ENCODE data around the gene FGD3.

FGD3 gene

DNA sequence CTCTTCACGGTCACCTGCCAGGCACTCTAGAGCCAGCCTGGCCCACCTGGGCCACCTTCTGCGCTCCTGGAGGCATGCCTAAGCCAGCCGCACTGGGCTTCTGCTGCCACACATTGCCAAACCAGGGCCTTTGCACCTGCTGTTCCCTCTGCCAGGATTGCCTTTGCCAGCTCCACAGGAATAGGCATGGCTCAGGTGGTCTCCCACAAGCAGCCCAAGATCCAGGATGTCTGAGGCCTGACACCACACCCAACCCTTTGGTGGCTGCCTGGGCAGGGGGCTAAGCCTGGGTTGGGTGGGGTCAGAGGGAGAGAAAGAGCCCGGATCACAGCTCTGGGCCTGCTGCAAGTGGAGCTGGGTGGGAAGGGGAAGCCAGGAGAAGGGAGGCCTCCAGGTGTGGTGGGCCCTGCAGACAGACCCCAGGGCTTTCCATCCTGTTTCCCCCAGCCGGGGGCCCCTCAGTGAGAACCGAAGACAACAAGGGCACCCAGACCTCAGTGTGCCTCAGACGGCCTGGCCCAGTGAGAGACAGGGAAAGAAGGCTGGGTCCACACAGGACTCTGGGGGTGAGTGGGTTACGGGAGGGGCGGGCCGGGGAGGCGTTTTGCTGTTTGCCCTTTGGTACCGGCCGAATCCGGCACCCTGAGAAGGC, 110.5 kb downstream of the FGD3 start:
- DNase-seq (ENCODE audit: low read depth, low spot score) = no peak
- POLR2A ChIA-PET = no interaction called here
- TF ChIP-seq CTCF (IDR thresholded peaks at IDR 0.05; ENCODE audit: insufficient read depth, low read length, missing control alignments) = no peak
- CTCF ChIA-PET = no interaction called here
- H3K4me3 ChIP-seq (ENCODE audit: low read depth, low read length) = no peak overlapping the region

GRCh38 chr9:93058355-93059010, 111.2 kb downstream of the FGD3 start, which contains the start of gene SUSD3:
TSS of gene SUSD3 (plus strand) at chr9:93058701. CDS start at chr9:93058743, 42 bp downstream.
- no peak for TF ChIP-seq CTCF (IDR thresholded peaks at IDR 0.05; ENCODE audit: insufficient read depth, low read length, missing control alignments)
- CTCF ChIA-PET = no interaction called here
- no peak for DNase-seq (ENCODE audit: low read depth, low spot score)
- POLR2A ChIA-PET = no interaction called here
- peak within 1 kb of the TSS; percentile 20; the same call in 1 of the 2 replicates for H3K4me3 ChIP-seq (ENCODE audit: low read depth, low read length)

DNA sequence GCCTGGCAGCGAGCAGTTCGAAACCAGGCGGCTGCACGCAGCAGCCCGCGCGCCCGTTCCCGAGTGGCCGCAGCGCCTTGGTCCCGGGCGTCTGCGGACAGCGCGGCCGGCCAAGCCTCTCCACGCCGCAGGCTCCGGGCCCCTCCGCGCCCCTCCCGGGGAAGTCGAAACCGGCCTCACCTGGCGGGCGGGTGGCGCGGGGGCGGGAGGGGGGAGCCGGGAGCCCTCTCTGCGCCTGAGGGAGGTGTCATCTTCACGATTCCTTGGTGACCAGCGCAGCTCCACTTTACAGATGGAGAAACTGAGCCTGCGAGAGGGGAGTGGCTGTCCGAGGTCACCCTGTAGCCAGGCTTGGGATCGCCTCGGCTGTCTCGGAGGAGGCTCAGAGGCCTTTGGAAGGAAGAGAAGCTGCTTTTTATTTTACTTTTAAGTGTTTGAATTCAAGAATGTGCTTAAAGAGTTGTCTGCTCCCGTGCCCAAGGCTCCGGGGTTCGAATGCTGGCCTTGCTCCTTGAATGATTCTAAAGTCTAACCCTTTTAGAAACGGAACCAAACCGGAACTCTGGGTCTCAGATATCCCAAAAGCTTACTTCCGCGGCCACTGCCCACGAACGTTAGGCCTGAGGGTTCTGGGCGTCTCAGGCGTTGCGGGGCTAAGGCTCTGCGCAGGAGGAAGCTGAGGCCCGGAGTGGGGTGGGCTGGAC, 111.8 kb downstream of the FGD3 start:
- POLR2A ChIA-PET = no interaction called here
- no peak for DNase-seq (ENCODE audit: low read depth, low spot score)
- CTCF ChIA-PET = no interaction called here
- peak overlapping the region; percentile 20; the same call in 1 of the 2 replicates for H3K4me3 ChIP-seq (ENCODE audit: low read depth, low read length)
- no peak for TF ChIP-seq CTCF (IDR thresholded peaks at IDR 0.05; ENCODE audit: insufficient read depth, low read length, missing control alignments)

DNA sequence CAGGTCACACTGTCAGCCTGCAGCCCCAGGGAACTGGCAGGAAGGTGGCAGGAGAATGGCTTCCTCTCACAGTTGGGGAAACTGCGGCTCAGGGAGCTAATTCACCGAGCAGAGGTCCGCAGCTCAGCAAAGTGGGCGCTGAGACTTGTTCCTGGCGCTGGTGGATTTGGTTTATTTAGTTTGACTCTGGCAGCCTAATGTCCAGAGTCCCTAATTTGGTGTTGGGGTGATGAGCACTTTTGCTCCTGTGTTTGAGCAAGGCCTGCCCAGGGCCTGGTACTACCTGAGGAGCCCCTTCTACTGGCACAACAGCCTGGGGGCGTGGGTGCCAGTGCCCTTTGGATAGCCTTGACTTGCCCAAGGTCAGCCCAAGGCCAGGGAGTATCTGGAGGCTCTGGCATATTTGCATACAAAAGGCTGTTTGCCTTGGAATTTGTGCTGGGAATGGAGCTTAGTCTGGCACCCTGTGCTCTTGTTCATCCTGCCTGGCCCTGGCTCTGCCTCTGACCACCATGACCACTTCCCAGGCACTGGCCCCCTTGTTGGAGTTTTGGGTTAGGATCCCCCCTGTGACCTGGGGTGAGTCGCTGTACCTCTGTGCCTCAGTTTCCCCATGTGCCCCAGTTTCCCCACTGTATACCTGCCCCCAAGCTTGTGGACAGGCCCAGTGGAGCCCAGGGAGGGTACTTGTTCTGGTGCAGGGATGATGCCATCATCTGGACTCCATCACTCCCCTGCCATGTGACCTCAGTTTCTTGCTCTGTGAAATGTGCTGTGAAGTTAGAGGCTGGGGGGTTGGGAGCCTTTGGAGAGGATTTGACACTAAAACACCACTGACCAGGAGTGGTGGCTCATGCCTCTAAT, 112.6 kb downstream of the FGD3 start:
- POLR2A ChIA-PET = no interaction called here
- H3K4me3 ChIP-seq (ENCODE audit: low read depth, low read length) = no peak overlapping the region
- CTCF ChIA-PET = interaction anchor here (0.6 kb wide), 1 partner anchor 584 kb away, joined by 3 read pairs; no protein-coding TSS in a partner anchor
- TF ChIP-seq CTCF (IDR thresholded peaks at IDR 0.05; ENCODE audit: insufficient read depth, low read length, missing control alignments) = no peak
- DNase-seq (ENCODE audit: low read depth, low spot score) = no peak

- no peak overlapping the region for H3K4me3 ChIP-seq (ENCODE audit: low read depth, low read length)
These were observed 113.5 kb downstream of the FGD3 start for GRCh38 chr9:93060746-93061259.

More at GRCh38 chr9:93060746-93061259, 113.5 kb downstream of the FGD3 start:
- DNase-seq (ENCODE audit: low read depth, low spot score) = no peak
- TF ChIP-seq CTCF (IDR thresholded peaks at IDR 0.05; ENCODE audit: insufficient read depth, low read length, missing control alignments) = no peak
- ChIA-PET POLR2A (no interaction called here), CTCF (interaction anchor here (0.6 kb wide), 1 partner anchor 583 kb away, joined by 3 read pairs; no protein-coding TSS in a partner anchor)
